Activated CD8-positive, alpha-beta memory T cell treated with anti-CD3 and anti-CD28 coated beads for 1 hour (primary cell): ENCODE data around the gene FAHD1.
"Not testable (repeated sequence)": the region's sequence is repeated elsewhere in the genome, so short reads cannot be mapped to it uniquely, and the experiment has no call there.

Source experiments
- DNase-seq, 2 donors: peaks; one replicate each; pipeline ENCODE4 v3.0.0-alpha.2; 2020; ENCODE audit warnings: low read depth in 1 of 2; ENCODE audit errors: extremely low read depth in 1 of 2

Gene FAHD1

DNA sequence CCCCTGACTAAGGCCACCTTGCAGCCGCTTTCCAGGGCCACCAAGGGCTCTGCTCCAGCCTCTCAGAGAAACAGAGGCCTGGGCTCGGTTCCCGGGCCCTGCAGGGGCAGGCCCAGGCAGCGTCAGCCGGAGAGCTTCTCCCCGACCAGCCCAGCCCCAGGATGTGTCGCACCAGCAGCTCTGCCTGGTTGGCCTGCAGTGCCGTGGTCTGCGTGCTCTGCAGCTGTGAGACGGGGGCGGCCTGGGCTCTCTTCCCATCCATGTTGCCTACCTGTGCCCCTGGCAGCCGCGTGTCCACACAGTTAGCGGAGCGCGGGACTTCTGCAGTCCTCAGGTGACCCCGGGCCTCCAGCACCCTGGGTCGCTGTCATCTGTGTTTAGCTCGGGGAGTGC, 38.3 kb upstream of the FAHD1 start:
- no peak for DNase-seq

- DNase-seq, result no peak
Measured at GRCh38 chr16:1789643-1790045, 37.4 kb upstream of the FAHD1 start.

DNA sequence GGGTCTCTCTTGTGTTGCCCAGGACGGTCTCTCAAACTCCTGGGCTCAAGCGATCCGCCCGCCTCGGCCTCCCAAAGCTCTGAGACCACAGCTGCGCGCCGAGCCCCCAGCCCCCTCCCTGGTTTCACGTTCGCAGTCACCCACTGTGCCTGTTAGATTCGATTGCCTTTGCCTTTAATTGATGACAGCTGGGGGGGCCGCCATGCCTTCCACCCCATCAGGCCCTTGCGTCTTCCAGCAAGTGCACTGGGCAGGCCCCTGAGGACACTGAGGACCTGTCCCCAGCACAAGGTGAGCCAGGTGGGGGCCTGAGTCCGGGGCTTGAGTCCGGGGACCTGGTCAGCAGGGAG, 36.8 kb upstream of the FAHD1 start:
- DNase-seq, result no peak

- no peak for DNase-seq
Measured at GRCh38 chr16:1790611-1791255, 36.3 kb upstream of the FAHD1 start.

GRCh38 chr16:1791256-1791942, 35.6 kb upstream of the FAHD1 start:
- DNase-seq, result no peak

DNA sequence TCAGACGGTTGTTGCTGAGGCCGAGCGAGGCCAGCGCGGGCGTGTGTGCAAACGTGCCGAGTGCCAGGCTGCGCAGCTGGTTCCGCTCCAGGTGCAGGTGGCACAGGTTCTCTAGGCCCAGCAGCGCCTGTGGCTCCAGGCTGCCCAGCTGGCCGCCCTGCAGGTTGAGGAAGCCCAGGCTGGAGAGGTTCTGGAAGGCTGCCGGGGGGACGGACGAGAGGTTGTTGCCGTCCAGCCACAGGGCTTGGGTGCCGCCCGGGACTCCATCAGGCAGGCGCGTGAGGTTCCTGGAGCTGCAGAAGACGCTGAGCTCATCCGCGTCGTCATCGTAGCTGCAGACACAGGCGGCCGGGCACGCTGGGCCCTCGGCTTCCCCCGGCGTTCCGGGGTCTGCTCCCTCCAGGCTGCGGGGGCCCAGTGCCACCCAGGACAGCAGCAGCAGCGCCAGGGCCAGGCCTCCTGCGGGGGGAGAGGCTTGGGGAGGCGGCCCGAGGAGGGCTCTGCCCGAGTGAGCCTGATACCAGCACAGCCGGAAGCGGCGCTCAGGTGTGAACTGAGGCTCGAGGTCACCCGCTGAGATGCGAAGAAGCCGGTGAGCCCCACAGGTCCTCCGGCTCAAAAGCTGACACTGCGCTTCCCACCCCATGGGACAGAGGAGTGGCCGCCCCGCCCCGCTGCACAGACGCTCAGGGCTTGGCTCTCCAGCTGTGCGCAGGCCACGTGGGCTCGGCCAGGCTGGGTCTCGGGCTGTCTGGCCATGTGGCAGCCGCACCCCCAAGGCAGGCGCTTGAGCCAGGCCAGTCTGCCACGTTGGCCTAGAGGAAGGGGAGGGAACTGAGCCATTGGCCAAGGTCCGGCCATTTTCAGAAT, 34.8 kb upstream of the FAHD1 start:
- no peak for DNase-seq

DNA sequence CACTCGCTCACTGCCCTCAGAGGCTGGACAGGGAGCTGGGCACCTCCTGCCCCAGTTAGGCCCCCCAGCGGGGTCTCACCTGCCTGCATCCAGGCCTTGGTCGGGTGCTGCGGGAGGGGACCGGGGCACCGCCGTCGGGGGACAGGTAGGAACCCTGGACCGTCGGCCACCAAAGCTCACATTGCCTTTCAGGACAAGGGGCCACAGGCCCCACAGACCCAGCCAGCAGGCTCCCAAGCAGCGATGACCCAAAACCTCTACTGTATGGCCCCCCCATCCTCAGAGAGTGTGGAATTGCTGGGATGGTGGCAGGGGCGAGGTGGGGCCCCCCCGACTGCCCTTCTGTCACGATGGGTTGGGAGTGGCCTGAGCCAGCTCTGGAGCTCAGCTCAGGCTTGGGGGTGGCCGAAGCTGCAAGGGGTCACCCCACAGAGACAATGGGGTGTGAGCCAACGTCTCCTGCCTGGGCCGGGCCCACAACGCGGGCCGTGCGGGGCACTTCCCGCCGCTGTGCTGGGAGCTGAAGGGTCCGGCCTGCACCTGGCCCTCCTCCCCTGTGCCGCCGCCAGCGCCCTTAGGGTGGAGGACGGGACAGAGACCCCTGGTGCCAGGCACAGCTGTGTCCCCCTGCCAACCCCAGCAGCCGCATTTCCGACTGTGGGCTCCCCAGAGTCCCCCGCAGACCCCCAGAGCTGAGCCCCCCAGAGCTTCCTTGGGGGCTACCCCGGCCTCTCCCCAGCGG, 34.0 kb upstream of the FAHD1 start:
- DNase-seq, result no peak

DNA sequence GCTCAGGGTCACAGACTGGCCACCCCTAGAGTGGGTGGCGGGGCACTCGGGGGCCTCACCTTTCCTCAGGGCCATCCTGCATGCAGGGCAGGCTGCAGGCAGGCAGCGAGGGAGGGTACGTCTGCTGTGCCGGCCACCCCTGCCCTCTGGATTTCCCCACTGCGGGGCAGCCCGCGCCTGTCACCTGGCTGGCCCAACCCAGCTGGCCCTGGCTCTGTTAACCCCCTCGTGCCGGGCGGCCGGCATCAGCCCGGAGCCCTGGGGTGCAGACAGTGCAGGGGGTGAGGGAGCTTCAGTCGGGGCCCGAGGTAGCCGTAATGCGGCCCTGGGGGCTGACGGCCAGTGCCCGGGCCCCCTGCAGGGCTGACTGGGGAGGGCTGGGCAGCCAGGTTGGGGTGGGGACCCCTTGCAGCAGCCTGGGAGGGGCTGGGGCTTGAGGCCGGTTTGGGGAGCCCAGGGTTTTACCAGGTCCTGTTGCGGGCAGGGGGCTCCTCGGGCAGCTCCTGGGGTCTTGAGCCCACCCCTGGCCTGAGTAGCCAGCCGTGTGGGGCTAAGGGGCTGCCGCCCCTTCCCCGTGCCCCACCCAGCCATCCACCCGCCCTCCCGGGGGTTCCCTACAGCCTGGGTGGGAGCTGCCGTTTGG, 33.3 kb upstream of the FAHD1 start, which contains the start of gene IGFALS:
Gene IGFALS (minus strand): TSS at position 128 of the 643 bp plus-strand sequence. CDS start 53 bp downstream, at position 75.
- DNase-seq, result no peak

DNA sequence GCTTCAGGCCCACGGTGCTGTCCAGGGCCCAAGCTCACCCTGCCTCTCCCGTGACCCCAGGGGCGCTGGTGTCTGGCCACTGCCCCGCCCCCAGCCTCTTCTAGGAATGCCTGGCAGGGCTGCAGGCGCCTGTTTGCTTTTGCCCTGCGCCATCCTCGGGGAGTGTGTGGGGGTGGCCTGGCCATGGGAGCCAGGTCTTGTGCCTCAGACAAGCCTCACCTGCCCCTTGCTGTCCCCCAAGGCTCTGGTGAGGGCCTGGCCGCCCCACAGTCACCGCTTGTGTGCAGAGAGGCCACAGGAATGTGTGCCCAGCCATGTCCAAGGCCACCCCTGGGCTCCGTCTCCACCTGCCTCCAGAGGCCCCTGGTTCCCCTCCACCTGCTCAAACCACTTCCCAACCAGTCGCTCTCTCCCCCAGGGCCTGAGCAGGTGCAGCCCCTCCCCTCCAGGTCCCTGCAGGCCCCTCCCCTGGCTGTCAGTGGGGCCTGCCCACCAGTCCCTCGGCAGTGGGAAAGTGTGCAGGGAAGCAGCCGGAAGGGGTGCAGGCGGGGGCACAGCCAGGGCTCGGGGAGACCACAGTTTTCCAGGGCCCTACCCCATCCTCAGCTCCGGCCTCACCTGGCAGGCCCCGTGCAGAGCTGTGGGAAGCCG, 32.7 kb upstream of the FAHD1 start:
- no peak for DNase-seq

GRCh38 chr16:1794908-1795666, 31.9 kb upstream of the FAHD1 start:
- DNase-seq, result no peak

GRCh38 chr16:1799263-1799662, 27.7 kb upstream of the FAHD1 start:
- DNase-seq, result not testable (repeated sequence)

DNA sequence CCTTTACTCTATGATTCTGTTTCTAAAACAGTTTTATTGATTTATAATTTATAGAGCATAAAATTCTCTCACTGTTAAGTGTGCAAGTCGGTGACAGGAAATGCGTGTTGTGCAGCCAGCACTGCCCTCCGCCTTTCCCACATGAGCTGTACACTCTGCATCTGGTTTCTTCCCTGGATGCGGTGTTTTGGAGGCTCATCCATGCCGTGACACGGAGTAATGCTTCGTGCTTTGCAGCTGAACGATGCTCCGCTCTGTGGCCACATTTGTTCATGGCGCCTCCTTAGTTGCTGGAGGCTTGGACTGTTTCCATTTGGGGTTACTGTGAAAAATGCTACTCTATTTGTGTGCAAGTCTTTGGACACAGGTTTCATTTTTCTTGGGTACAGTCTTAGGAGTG, 26.3 kb upstream of the FAHD1 start:
- no peak for DNase-seq

GRCh38 chr16:1807626-1808025, 19.4 kb upstream of the FAHD1 start:
- DNase-seq, result no peak

- DNase-seq, result no peak
Measured at GRCh38 chr16:1808691-1809090, 18.3 kb upstream of the FAHD1 start.

GRCh38 chr16:1809281-1809801, 17.7 kb upstream of the FAHD1 start:
- DNase-seq, result no peak

- DNase-seq, result no peak
Measured at GRCh38 chr16:1810106-1810505, 16.9 kb upstream of the FAHD1 start.

GRCh38 chr16:1810536-1810935, 16.5 kb upstream of the FAHD1 start:
- no peak for DNase-seq

GRCh38 chr16:1812732-1813163, 14.3 kb upstream of the FAHD1 start:
- DNase-seq, result no peak

GRCh38 chr16:1815461-1815860, 11.5 kb upstream of the FAHD1 start:
- no peak for DNase-seq
